ENCODE data around the gene CRYL1.

CRYL1 gene

GRCh38 chr13:20377720-20378119 is 147.9 kb downstream of the CRYL1 start:
- Histone ChIP-seq H3K36me3 (no peaks in the 10 kb centered on the region), H3K4me1 (no peaks in the 10 kb centered on the region), H3K9me3 (no peaks in the 10 kb centered on the region), H3K27me3 (peaks cover 22% of the 10 kb centered on the region), H3K4me3 (ENCODE audit: low read depth, low read length) (no peak overlapping the region)
- no peak for TF ChIP-seq CTCF (IDR thresholded peaks at IDR 0.05; ENCODE audit: low read depth, low read length)
- DNase-seq, result no peak

- Histone ChIP-seq H3K36me3 (no peaks in the 10 kb centered on the region), H3K4me1 (no peaks in the 10 kb centered on the region), H3K4me3 (ENCODE audit: low read depth, low read length) (no peak overlapping the region), H3K27me3 (peaks cover 24% of the 10 kb centered on the region), H3K9me3 (no peaks in the 10 kb centered on the region)
- TF ChIP-seq CTCF (IDR thresholded peaks at IDR 0.05; ENCODE audit: low read depth, low read length), result no peak
- no peak for DNase-seq
These were observed 149.8 kb downstream of the CRYL1 start for GRCh38 chr13:20375871-20376270.

GRCh38 chr13:20373861-20374260 is 151.8 kb downstream of the CRYL1 start:
- TF ChIP-seq CTCF (IDR thresholded peaks at IDR 0.05; ENCODE audit: low read depth, low read length), result no peak
- Histone ChIP-seq H3K27me3 (peaks cover 27% of the 10 kb centered on the region), H3K36me3 (no peaks in the 10 kb centered on the region), H3K9me3 (no peaks in the 10 kb centered on the region), H3K4me3 (ENCODE audit: low read depth, low read length) (no peak overlapping the region), H3K4me1 (no peaks in the 10 kb centered on the region)
- no peak for DNase-seq

GRCh38 chr13:20371825-20372224 is 153.8 kb downstream of the CRYL1 start:
- DNase-seq, result no peak
- Histone ChIP-seq H3K4me1 (no peaks in the 10 kb centered on the region), H3K9me3 (no peaks in the 10 kb centered on the region), H3K36me3 (no peaks in the 10 kb centered on the region), H3K4me3 (ENCODE audit: low read depth, low read length) (no peak overlapping the region), H3K27me3 (peaks cover 27% of the 10 kb centered on the region)
- TF ChIP-seq CTCF (IDR thresholded peaks at IDR 0.05; ENCODE audit: low read depth, low read length), result no peak

- Histone ChIP-seq H3K9me3 (no peaks in the 10 kb centered on the region), H3K36me3 (no peaks in the 10 kb centered on the region), H3K4me3 (ENCODE audit: low read depth, low read length) (no peak overlapping the region), H3K4me1 (no peaks in the 10 kb centered on the region), H3K27me3 (peaks cover 27% of the 10 kb centered on the region)
- DNase-seq, result no peak
- no peak for TF ChIP-seq CTCF (IDR thresholded peaks at IDR 0.05; ENCODE audit: low read depth, low read length)
These were observed 154.7 kb downstream of the CRYL1 start for GRCh38 chr13:20370815-20371421.

GRCh38 chr13:20369886-20370361 is 155.7 kb downstream of the CRYL1 start:
- H3K4me1 ChIP-seq, result no peaks in the 10 kb centered on the region
- TF ChIP-seq CTCF (IDR thresholded peaks at IDR 0.05; ENCODE audit: low read depth, low read length), result no peak
- no peak overlapping the region for H3K4me3 ChIP-seq (ENCODE audit: low read depth, low read length)
- no peaks in the 10 kb centered on the region for H3K36me3 ChIP-seq
- no peak for DNase-seq
- H3K27me3 ChIP-seq, result peaks cover 22% of the 10 kb centered on the region
- no peaks in the 10 kb centered on the region for H3K9me3 ChIP-seq
